ENCODE data around the gene JUP. TPM values are rescaled to one million over a fixed set of nuclear protein-coding genes. Genes with fewer than 3 reads are reported as not detected.

Gene JUP
- total and polyA plus RNA-seq, 2 of the 4 experiments (the other 2 are of a cell fraction): 12.9 to 27.3 TPM

- no peaks in the 10 kb centered on the region for H3K27me3 ChIP-seq (ENCODE audit: control insufficient read depth, insufficient read depth, low read length)
- no peak overlapping the region for H2BK120ac ChIP-seq (ENCODE audit: low read depth, low read length)
- no peak overlapping the region for H3K14ac ChIP-seq (replicated peaks; ENCODE audit: low read depth, low read length)
- 89% methylated on average over 2 of the region's 3 CpGs; no CpG with 5 or more reads in 1 of the 2 experiments for WGBS, 2 experiments (ENCODE audit: extremely low coverage in 2 of 2, insufficient read length in 1 of 2)
- no peak overlapping the region for H2BK20ac ChIP-seq (ENCODE audit: low read depth, low read length)
- H4K20me1 ChIP-seq (ENCODE audit: insufficient read depth, low read length): no peaks in the 10 kb centered on the region
- POLR2A ChIA-PET (ENCODE audit: unreplicated experiment): no interaction called here
- ATAC-seq (ENCODE audit: low read depth) (no peak), DNase-seq (no peak)
- no peak overlapping the region for H3K18ac ChIP-seq (ENCODE audit: low read depth, low read length)
- H2AK5ac ChIP-seq (ENCODE audit: low read depth, low read length): peak overlapping the region; percentile 7; the same call in 1 of the 2 replicates
- no TSS peak for BruUV-seq (replicated peaks)
- no peak overlapping the region for H3K4ac ChIP-seq (ENCODE audit: low read depth, low read length)
- dilution Hi-C loops (cut with HindIII; ENCODE audit: low sequenced_read_pairs, unreplicated experiment): no loop called here
- no peak overlapping the region for H4K91ac ChIP-seq (ENCODE audit: insufficient read depth, low read depth, low read length)
- no peak overlapping the region for H3K4me2 ChIP-seq (ENCODE audit: low read depth, low read length)
- in situ Hi-C loops (cut with MboI; ENCODE audit: low sequenced_read_pairs): no loop called here
- no peak overlapping the region for H4K5ac ChIP-seq (ENCODE audit: low read depth, low read length)
- CTCF ChIA-PET: interaction anchor here (0.6 kb wide), 1 partner anchor 113 kb away, joined by 4 read pairs; no protein-coding TSS in a partner anchor
- peaks cover 2% of the 10 kb centered on the region; the same call in 1 of the 2 replicates for H3K36me3 ChIP-seq (ENCODE audit: control insufficient read depth, insufficient read depth, low read length)
- H3K4me1 ChIP-seq (ENCODE audit: control insufficient read depth, insufficient read depth, low read length): peaks cover 32% of the 10 kb centered on the region
- no peak overlapping the region for H3K23ac ChIP-seq (ENCODE audit: low read depth, low read length)
- H3K9ac ChIP-seq (ENCODE audit: low read depth, low read length): no peak overlapping the region
- no peaks in the 10 kb centered on the region for H3K9me3 ChIP-seq (ENCODE audit: control insufficient read depth, insufficient read depth, low read length)
- no peak overlapping the region for H2AK9ac ChIP-seq (replicated peaks; ENCODE audit: low read depth, low read length, poor library complexity)
- H3K9me1 ChIP-seq (ENCODE audit: insufficient read depth, low read length): peaks cover 8% of the 10 kb centered on the region
- H4K8ac ChIP-seq (ENCODE audit: low read depth in 2 of 2, low read length in 2 of 2): no peak overlapping the region
- TF ChIP-seq RCOR1 (IDR thresholded peaks at IDR 0.05; ENCODE audit: insufficient replicate concordance, low read length): no peak
- TF ChIP-seq SMC3 (IDR thresholded peaks at IDR 0.05; ENCODE audit: low read depth, low read length): no peak
- no peak for TF ChIP-seq FOS (IDR thresholded peaks at IDR 0.05; ENCODE audit: low read depth, low read length)
- TF ChIP-seq, protein P1, sequence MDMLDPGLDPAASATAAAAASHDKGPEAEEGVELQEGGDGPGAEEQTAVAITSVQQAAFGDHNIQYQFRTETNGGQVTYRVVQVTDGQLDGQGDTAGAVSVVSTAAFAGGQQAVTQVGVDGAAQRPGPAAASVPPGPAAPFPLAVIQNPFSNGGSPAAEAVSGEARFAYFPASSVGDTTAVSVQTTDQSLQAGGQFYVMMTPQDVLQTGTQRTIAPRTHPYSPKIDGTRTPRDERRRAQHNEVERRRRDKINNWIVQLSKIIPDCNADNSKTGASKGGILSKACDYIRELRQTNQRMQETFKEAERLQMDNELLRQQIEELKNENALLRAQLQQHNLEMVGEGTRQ (IDR thresholded peaks at IDR 0.05; ENCODE audit: low read depth, low read length): no peak
- no peak for TF ChIP-seq MAZ (IDR thresholded peaks at IDR 0.05; ENCODE audit: borderline replicate concordance, low read depth, low read length)
- TF ChIP-seq BHLHE40 (IDR thresholded peaks at IDR 0.05; ENCODE audit: low read depth, low read length): no peak
- no peak for TF ChIP-seq CTCF (conservative IDR thresholded peaks at IDR 0.05; ENCODE audit: low read depth, low read length)
- no peak for TF ChIP-seq RAD21 (IDR thresholded peaks at IDR 0.05; ENCODE audit: low read length)
- no peak for TF ChIP-seq CEBPB (IDR thresholded peaks at IDR 0.05; ENCODE audit: low read depth, low read length)
- TF ChIP-seq NFE2L2 (IDR thresholded peaks at IDR 0.05; ENCODE audit: low read depth, low read length): no peak
- TF ChIP-seq MAFK (IDR thresholded peaks at IDR 0.05; ENCODE audit: low read depth, low read length): no peak
- intact Hi-C loops (cut with micrococcal nuclease): no loop called here
- H2AFZ ChIP-seq (replicated peaks; ENCODE audit: low read length, poor library complexity): no peak overlapping the region
- no peak overlapping the region for H3K4me3 ChIP-seq (ENCODE audit: insufficient read depth, low read depth, low read length)
- H3K79me1 ChIP-seq (ENCODE audit: low read depth in 1 of 2, low read length in 2 of 2): no peaks in the 10 kb centered on the region; a peak in 1 of 4 replicates
- no peak overlapping the region for H3K56ac ChIP-seq (ENCODE audit: extremely low read depth, insufficient read depth, low read length)
- no peak overlapping the region for H3K27ac ChIP-seq (ENCODE audit: insufficient read depth, low read length)
- no peak overlapping the region for H2BK15ac ChIP-seq (ENCODE audit: low read depth, low read length)
- H2BK5ac ChIP-seq (ENCODE audit: low read depth, low read length, poor library complexity, severe bottlenecking): no peak overlapping the region
Measured at GRCh38 chr17:41797377-41797776, 10.9 kb upstream of the JUP start.
